Stimulated activated CD8-positive, alpha-beta memory T cell treated with anti-CD3 and anti-CD28 coated beads, Interleukin-15, amount 100 ng/mL, for 48 hours (primary cell): Measurements from ENCODE around the gene SPARC.

Source experiments
- DNase-seq, 2 donors: peaks; one replicate each; pipeline ENCODE4 v3.0.0-alpha.2; 2020; ENCODE audit warnings: low read depth in 2 of 2

Gene SPARC

GRCh38 chr5:151678713-151679112 is 8.0 kb downstream of the SPARC start:
- no peak for DNase-seq

DNA sequence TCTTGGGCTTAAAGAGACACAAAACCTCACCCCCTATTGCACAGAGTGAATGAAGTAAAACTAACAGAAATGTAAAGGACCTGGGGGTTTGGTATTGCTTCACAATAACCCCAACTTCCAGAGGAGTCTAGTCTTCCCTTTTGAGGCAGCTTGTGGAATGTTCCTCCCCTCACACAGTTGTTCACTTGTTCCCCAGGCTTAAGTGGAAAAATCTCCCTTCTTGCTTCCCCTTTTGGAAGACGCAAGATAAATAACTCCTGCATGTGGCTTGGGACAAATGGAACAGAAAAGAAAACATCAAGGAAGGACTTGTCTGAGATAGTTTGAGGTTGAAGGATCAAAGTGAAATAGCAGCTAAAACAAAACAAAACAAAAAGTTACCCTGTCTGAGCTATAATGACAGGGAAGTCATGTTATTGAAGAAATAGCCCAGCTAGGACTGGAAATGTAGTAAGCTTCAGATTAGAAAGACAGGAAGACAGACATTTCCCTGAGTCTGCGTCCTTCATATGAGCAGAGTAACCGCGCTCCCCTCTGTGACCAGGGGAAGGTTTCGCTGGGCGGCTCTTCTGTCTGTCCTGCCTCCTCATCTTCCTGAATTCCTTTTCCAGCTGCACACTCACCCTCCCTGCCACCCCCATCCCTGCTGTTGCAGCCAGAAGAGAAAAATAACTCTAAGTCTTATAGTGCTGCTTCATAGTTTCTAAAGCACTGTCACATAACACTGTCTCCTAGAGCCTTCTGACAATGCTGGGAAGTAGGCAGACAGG is 8.8 kb downstream of the SPARC start:
- no peak for DNase-seq

DNA sequence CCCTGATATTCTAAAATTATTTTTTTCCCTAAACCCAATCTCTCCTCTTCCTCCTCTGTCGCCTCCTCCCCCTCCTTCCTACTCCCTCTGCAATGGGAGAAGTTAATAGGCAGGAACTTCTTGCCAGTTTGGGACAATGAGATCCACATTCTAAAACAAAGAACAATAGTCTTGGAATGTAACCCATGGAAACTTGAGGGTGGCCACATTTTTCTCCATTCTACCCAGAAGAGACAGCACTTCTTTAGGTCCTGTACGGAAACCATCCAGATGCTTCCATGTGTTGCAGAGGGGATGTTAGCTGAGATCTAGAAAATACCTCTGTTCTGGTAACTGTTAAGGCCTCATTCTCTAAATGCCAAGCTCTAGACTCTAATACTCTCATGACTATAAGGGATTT is 10.0 kb downstream of the SPARC start:
- DNase-seq: no peak

DNA sequence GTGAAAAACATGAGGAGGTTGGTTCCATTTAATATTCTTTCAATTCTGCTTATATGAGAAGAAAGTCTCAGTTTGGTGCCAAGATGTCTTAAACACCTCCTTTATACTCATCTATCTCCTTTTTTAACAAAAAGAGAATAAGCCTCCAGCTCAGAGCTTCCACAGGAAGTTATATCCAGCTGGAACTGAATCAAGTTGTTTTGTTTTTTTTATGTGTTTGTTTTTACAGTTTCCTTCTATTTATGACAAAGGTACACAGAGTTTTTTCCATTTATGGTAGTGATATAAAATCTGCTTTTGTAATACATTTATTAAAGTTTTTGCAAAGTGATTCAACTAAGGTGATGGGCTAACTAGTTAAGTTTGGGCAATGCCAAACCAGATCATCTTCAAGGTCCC is 10.4 kb downstream of the SPARC start:
- no peak for DNase-seq

GRCh38 chr5:151675611-151676313 is 11.0 kb downstream of the SPARC start:
- DNase-seq: no peak

GRCh38 chr5:151674626-151675610 is 11.8 kb downstream of the SPARC start:
- no peak for DNase-seq

GRCh38 chr5:151673421-151673820 is 13.3 kb downstream of the SPARC start:
- DNase-seq: no peak

DNA sequence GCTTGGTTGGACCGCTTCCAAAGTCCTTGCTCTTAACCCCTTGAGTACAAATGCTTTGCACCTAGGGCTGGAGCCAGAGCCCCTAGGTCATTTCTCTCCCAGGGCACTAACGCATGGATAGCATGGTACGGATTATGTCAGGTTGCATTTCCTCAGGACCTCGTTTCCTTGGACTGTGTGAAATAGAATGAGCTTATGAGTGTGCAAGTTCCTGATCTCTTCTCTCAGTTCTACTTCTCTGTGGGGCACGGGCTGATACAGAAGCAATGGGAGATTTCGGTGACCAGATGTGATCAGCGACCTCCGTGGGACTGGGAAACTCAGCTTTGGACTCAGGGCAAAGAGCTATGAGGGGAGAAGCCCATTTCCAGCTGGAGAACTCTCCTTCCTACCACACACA is 14.2 kb downstream of the SPARC start:
- no peak for DNase-seq

DNA sequence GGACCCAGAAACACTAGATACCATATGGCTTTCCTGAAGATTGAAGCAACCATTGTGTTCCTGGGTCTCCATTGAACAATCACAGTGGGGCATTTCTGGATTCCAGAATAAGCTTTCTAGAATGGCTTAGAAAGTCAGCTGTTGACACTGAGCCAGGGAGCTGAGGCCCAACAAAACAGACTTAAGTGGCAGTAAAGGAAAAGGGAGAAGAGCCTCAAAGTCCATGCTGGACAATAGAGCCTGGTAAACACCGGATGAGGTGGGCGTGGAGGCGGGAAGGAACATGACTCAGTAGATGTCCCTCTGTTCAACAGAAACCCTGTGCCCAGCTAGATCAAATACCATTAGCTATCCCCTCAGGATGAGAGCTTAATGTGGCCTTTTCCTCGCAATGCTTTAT is 14.8 kb downstream of the SPARC start:
- DNase-seq: no peak

- DNase-seq: no peak
Observed at GRCh38 chr5:151670953-151671636, 15.6 kb downstream of the SPARC start.

GRCh38 chr5:151670083-151670686 is 16.5 kb downstream of the SPARC start:
- DNase-seq: no peak

- no peak for DNase-seq
Observed at GRCh38 chr5:151667083-151667482, 19.6 kb downstream of the SPARC start.

DNA sequence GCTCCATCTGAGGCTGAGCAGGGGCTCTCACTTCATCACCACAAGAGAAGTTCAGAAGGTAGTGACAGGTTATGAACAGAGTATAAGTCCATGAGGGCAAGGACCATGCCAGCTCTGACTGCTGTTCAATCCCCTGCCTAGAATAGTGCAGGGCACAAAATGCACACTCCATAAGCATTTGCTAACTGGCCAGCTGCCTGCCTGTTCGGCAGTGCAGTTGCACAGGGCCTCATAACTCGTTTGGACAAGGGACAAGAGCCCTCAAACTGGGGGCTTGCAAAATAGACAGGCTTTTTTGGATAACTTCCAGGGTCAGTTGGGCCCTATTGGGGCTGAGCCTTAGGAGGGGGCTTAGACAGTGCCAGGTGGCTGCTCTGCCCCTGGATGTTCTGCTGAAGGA is 21.1 kb downstream of the SPARC start:
- no peak for DNase-seq

- no peak for DNase-seq
Observed at GRCh38 chr5:151664694-151665585, 21.8 kb downstream of the SPARC start.

DNA sequence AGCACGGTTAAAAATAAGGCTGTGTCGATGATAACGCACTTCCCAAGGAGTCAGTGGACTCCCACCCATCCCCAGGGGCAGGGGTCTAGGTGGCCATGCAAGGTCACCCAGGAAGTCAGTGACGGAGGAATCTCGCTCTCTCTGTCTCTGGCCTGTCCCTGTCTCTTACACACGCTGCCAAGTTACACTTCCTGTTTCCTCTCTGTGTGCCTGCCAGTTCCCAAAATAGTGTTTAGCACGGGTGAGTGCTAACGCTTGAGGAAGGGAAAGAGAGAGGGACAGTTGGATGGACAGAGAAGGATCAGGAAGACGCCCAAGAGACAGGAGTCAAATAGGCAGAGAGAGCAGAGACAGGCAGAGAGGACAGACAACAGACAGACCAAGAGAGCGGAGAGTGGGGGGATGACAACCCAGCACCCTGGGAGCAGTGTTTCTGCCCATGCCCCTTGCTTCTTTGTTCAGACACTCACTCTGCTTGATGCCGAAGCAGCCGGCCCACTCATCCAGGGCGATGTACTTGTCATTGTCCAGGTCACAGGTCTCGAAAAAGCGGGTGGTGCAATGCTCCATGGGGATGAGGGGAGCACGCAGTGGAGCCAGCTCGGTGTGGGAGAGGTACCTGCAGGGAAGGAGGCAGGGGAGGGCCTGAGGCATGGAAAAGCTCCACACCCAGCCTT is 23.0 kb downstream of the SPARC start:
- DNase-seq: no peak

GRCh38 chr5:151662805-151663204 is 23.9 kb downstream of the SPARC start:
- DNase-seq: no peak

- DNase-seq: no peak
Observed at GRCh38 chr5:151661968-151662732, 24.6 kb downstream of the SPARC start.

DNA sequence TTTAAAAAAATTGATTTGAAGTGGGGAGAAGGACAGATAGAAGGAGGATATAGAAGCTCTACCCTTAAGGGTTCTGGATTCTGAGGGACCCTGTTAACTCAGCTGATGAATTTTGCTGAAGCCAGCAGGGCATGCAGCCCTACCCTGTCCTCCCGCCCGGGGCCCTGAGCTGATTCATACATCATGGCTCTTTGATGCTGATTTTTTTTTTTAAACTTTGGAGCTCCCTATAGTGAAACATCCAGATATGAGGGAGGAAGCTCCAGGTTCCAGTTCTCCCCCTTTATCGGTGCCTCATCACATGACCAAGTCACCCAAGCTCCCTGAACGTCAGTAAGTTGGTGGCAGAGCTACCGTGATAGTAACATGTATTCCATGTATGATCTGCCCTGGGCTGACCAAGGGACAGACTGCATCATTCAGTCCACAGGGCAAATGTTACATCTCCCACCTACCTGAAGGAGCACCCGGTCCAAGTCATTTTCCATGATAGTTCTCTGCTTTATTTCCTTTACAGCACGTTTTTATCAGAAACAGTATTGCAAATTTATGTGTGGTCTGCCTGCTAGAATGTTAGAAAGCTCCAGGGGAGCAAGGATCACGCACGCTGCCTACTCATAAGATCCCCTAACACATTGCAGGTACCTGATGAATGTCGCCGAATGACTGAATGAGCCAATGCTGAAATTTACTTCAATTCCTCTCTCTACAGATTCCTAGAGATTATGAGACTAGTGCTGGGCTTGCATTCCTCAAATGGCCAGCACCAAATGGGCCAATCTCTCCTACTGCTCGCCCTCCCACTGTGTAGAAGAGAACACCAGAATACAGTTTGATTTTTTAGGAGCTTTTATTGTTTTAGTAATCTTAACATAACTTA is 25.9 kb downstream of the SPARC start:
- no peak for DNase-seq
